NCI-H774 (cell line): ENCODE measurements around the gene MUCL3.
"Not testable (repeated sequence)": the region's sequence is repeated elsewhere in the genome, so short reads cannot be mapped to it uniquely, and the experiment has no call there.

Experiments
- DNase-seq: peaks from one replicate; lab custom pipeline; 2025; lab: John Stamatoyannopoulos, UW

MUCL3 gene

DNA sequence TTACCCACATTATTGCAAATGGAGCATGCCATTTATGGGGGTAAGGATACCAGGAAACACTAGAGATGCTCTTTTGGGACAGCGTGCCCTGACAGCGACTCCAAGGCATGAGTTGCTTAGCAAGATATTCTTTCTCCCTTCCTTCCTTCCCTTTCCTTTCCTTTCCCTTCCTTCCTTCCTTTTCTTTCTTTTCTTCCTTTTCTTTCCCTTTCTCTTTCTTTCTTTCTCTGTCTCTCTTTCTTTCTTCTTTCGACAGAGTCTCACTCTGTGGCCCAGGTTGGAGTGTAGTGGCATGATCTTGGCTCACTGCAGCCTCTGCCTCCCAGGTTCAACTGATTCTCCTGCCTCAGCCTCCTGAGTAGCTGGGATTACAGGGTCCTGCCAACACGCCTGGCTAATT is 3.3 kb downstream of the MUCL3 start:
- DNase-seq, result no peak

DNA sequence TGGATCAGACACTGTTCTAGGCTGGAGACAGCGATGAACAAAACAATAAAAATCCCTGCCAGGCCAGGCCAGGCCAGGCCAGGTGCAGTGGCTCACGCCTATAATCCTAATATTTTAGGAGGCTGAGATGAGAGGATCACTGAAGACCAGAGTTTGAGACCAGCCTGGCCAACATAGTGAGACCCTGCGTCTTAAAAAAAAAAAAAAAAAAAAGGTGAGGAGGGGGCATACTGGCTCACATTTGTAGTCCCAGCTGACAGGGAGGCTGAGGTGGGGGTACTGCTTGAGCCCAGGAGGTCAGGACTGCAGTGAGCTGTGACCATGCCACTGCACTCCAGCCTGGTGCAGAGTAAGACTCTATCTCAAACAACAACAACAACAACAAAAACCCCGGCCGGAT is 4.5 kb downstream of the MUCL3 start:
- no peak for DNase-seq

DNA sequence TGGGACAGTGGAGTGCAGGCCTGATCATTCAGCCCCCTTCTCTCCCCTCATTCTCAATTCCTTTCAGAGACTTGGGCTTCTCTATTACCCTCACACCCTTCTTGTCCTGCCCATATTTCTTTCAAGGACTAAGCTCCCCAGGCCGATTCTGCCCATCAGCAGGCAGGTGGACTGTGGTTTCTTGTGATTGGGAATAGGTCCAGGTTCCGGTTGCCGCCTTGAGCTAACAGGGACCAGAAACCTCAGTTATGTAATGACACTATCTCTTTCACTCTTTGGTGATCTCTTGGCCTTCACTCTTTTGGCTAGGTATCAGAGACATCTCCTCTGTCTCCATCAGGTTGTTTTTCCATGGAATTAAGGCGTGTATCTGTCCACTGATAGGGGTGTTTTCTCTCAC is 6.5 kb downstream of the MUCL3 start:
- no peak for DNase-seq

DNA sequence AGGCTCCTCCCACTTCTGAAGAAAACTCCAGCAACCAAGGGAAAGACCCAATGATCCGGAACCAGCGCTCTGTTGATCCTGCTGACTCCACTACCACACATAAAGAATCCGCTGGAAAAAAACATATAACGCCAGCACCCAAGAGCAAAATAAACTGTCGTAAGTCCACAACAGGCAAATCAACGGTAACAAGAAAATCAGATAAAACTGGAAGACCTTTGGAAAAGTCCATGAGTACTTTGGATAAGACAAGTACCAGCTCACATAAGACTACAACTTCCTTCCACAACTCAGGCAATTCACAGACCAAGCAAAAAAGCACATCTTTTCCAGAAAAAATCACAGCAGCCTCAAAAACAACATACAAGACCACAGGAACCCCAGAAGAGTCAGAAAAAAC is 8.0 kb downstream of the MUCL3 start:
- no peak for DNase-seq

DNA sequence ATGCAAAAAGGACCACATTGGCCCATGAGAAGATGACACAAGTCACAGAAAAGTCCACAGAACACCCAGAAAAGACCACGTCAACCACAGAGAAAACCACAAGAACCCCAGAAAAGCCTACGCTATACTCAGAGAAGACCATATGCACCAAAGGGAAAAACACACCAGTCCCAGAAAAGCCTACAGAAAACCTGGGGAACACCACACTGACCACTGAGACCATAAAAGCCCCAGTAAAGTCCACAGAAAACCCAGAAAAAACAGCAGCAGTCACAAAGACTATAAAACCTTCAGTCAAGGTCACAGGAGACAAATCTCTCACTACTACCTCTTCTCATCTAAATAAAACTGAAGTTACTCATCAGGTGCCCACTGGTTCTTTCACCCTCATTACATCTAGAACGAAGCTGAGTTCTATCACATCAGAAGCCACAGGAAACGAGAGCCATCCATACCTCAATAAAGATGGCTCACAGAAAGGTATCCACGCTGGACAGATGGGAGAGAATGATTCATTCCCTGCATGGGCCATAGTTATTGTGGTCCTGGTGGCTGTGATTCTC is 11.2 kb downstream of the MUCL3 start:
- no peak for DNase-seq

DNA sequence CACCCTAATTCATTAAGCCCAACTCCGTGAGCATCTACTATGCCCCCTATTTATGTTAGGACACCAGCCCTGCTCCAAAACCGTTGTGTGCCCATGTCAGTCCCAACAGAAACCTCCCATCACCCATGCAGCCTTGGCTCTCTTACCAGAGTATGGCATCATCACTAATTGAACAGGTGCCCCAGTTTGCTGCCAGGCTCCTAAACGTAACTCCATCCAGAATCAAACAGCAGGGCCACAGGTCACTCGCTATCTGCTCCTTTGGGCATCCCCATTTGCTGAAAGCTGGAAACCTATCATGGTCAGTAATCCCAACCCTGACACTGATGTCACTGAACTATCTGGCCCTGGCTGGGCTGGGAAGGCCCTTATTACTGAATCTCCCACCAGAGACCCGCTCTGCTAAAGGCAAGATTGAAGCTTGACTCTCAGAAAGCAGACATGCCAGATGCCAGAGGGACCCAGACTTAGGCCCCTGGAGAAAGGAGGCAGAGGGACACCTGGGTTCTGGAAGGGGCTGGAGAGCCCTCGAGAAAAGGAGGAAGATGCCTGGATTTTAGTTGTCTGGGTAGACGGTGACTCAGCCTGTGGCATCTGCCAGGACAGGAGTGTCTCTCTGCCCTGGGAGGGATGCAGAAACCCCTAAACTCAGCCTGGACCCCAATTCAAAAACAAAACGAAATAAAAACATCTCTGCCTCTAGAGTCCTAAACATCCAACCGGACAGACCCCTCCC is 14.0 kb downstream of the MUCL3 start:
- no peak for DNase-seq

DNA sequence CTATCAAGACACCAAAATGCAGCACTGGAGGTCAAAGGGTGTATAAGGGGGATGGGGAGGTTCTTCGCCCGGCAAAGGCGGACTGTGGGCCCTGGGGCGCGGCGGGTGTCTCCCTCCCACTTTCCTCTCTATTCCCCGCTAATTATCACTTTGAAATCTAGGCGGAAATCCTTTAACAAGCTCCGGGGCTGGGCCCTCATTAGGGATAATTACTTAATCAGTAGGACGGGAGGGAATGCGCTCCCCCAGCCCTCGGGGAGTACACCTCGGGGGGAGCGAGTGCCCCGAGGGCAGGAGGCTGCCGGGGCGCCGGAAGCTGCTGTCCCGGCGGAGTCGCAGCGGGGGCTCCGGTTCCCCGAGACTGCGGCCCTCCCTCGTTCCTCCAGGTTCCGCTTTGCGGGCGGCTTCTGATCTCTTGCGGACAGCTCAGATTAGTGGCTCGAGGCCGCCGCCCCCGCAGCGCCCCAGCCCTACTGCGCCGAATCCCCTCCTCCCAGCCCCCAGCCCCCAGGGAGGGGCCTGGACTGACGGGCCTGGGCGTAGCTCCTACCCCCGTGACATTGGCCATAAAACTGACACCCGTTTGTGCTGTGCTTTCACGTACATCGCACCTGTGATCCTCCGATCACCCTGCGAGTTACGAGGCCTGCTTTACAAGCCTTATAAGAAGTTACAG is 14.7 kb downstream of the MUCL3 start:
- peak; percentile 8 for DNase-seq

DNA sequence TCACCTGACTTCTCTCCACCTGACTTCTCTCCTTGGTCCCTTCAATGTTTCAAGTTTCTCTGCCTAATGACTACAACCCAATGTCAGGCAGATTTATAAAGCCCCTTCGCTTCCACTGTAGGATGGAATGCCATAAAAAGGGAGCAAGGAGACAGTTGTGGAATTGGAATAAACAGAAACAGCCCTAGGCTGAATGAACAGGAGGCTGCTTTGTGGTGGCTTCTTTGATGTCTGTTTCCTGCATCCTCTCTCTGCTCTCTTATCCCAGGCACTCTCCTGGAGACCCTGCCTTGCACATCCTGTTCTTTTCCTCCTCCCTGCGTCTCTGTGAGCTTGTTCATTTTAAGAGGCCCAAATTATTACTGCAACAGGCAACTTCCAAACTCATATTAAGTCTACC is 16.9 kb downstream of the MUCL3 start:
- DNase-seq, result no peak

DNA sequence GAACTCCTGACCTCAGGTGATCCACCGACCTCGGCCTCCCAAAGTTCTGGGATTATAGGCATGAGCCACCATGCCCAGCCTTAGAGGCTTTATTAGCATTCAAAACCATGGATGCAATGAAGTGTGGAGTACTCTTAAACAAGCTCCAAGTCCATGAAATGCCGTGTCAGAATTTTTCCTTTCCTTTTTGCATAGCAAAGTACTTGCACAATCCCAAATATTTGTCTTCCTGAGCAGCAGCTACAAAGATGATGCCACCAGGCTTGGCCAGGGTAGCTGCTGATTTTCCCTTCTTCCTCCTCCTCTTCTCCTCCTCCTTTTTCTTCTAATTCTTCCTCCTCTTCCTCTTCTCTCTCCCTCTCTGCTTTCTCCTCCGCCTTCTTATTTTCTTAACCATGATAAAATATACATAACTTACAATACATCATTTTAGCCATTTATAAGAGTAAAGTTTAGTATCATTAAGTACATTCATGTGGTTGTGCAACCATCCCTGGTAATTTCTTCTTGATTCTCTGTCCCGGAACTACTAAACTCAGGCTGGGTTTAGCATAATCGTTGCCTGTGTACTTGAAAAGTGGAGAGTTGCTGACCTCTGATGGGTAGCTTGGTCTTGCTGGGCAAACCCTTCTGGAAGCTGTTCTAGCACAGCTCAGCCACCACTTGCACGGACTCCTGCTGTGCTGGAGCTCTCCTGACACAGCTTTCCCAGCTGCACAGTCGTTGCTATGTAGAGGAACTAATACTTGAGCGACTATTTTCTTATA is 20.3 kb downstream of the MUCL3 start:
- DNase-seq, result no peak

DNA sequence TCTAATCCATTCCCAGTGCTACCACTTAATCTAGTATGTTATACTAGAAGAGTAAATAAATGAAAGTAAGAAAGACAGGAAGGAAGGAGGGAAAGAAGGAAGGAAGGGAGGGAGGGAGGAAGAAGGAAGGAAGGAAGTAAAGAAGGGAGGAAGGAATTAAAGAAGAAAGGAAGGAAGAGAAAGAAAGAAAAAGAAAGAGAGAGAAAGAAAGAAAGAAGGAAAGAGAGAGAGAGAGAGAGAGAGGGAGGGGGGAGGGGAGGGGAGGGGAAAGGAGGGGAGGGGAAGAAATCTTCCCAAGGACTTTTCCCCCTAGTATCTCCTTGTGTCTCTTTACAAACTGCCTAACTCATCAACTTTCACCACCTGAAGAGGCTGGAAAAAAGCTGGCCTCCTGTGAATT is 21.9 kb downstream of the MUCL3 start:
- DNase-seq, result no peak

DNA sequence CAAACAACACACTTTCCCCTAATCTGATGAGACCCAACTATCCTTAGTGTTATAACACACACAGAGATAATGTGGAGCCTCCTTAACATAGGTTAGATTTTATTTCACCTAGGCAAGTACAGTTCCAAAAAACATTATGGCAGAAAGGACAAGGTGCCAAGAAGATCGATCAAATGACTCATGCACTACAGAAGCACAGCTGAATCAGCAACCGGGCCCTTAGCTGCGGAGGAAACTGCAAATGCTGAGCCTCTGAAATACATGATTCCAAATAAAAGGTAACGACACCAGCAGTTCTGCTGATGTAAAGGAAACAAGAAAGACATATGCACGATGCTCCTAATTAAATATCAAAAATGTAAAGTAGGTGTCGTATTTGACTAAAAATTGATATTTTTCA is 22.9 kb downstream of the MUCL3 start:
- DNase-seq, result no peak

DNA sequence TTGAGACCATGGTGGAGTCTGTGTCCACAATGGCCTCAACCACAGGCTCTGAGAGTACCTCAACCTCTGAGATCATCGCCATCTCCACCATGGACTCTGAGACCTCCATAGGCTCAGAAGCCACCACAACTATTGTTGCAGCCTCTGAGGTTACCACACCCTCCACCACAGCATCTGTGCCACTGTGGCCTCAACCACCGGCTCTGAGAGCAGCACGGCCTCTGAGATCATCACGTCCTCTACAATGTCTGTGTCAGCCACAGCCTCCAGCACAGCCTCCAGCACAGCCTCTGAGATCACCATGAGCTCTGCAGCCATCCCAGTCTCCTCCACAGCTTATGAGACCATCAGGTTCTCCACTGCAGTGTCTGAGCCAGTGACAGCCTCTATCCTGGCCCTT is 23.3 kb downstream of the MUCL3 start:
- DNase-seq, result no peak

DNA sequence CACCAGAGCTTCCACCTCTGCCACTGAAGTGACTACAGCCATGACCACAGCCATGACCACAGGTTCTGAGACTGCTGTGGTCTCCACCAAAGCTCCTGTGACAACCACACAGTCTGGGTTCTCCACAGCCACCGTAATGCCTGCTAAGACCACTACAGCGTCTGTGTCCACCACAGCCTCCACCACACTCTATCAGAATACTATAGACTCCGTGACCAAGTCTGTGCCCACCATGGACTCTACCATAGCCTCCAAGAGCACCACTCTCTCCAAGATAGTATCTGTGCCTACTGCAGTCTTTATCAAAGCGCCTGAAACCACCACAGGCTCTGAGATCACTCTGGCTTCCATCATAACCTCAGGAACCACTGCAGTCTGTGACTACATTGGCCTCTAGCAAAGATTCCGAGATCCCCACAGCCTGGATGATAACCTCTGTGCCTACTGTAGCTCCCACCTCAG is 24.4 kb downstream of the MUCL3 start:
- DNase-seq, result no peak

DNA sequence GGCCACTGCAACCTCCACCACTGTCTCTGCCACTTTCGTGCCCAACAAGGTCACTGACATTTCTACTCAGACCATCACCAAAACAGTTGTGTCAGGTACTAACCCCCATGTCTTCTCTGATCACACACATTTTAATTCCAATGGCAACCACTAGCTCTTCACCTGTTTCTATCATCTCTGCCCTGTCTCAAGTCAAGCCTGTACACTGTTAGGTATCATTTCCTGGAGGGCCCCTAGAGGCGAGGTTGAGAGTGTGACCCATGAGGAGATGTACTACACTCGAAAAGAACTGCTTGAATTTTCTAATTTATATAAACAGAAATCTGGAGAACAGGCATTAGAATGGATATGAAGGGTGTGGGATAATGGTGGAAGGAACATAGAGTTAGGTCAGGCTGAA is 25.4 kb downstream of the MUCL3 start:
- no peak for DNase-seq

DNA sequence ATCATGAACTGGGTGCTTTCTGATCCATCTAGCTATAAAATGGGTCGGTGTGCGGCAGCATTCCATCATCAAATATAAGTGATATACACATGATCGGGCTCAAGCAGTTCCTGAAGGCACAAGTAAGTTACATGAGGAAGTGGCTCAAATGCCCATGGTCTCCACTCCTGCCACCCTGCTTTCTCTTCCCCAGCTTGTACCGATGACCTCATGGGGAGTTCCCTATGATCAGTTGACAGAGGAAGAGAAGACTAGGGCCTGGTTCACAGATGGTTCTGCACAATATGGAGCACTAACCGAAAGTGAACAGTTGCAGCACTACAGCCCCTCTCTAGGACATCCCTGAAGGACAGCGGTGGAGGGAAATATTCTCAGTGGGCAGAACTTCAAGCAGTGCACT is 28.4 kb downstream of the MUCL3 start:
- not testable (repeated sequence) for DNase-seq

DNA sequence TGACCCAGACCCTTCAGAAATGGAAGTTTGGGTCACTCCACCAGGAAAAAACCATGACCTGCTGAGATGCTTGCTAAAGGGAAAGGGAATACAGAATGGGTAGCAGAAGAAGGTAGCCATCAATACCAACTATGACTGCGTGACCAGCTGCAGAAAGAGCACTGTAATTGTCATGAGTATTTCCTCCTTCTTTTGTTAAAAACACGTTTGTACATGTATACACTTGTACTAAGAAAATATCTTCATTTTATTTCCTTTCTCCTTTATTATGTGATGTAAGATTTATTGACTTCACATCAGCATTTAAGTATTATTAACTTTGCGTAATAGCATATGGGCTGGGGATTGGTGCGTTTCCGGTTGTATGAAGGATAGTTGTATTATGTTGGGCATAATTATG is 30.2 kb downstream of the MUCL3 start:
- peak; percentile 19 for DNase-seq

DNA sequence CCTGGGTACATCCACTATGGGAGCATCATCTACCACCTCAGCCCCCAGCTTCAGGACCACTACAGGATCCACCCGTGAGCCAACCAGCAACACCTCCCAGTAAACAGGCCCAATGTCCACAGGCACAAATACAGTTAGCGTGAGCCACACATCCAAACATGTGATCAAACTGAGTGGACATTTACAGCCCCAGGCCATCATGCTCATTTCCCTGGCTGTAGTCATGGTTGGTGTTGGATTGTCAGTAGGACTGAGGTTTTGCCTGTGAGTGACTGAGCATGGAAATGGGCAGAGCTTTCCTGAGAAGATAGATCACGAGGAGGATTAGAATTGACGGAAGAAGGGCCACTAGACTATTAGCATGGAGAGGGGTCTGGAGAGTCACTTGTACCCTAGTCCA is 32.0 kb downstream of the MUCL3 start:
- no peak for DNase-seq

DNA sequence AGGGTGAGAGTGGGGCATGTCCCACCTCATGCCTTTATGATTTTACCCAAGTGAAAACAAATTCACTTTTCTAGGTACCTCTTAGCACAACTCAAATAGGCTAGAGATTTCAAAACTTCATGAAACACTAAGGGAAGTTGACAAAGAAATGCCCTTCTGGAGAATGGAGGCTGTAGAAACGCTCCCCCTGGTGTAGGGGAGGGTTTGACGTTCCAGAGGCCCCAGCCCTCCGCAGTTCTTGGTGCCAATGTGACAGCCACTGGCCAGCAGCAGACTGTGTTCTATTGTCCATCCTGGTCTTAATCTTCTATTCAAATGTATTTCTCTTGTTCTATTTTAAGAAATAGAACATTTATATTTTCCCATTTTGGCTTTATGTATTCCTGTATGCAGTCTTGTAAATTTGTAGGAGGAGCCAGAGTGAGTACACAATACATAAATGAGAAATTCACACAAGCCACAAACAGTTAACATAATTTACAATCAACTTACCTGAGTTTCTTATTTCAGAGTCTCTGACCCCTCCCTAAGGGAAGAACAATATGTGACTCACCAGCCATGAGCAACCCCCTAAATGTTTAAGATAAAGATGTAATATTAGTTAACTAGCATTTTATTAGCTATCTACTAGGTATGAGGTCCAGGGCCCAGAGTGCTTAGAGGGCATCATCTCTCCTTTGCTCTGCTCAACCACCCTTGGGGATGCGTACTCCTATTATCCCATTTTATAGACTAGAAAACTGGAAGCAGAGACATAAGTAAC is 33.9 kb downstream of the MUCL3 start:
- DNase-seq, result no peak

DNA sequence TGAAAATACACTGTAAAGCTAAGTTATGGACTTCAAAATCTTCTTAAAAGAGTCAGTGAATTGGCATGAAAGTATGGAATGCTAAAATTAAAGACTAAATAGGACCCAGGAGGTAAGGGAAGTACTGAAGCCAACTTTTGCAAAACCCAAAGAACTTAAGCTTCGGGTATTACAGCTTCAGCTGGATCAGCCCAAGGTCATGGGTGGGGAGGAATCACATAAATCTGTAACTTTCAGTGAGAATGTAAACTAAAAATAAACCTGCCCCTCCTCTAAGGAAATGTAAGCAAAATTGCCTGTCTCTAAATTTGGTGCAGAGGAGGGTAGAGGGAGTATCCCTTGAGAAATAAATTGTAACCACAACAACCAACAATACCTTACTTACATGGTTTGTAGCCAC is 38.4 kb downstream of the MUCL3 start:
- no peak for DNase-seq

DNA sequence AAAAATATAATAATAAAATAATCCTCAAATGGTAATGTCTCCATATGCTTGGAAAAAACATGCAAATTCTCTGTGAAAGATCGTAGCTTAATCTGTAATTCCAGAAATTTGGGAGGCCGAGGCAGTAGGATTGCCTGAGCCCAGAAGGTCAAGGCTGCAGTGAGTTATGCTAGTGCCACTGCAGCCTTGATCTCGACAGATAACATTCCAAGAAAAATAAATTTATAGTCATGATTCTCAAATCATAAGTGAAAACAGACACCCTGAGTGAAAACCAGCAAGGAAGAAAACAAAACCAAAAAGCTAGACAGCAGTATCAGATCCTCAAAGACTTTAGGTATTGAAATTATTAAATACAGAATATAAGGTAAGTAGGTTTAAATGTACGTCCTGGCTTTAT is 38.9 kb downstream of the MUCL3 start:
- DNase-seq, result no peak

DNA sequence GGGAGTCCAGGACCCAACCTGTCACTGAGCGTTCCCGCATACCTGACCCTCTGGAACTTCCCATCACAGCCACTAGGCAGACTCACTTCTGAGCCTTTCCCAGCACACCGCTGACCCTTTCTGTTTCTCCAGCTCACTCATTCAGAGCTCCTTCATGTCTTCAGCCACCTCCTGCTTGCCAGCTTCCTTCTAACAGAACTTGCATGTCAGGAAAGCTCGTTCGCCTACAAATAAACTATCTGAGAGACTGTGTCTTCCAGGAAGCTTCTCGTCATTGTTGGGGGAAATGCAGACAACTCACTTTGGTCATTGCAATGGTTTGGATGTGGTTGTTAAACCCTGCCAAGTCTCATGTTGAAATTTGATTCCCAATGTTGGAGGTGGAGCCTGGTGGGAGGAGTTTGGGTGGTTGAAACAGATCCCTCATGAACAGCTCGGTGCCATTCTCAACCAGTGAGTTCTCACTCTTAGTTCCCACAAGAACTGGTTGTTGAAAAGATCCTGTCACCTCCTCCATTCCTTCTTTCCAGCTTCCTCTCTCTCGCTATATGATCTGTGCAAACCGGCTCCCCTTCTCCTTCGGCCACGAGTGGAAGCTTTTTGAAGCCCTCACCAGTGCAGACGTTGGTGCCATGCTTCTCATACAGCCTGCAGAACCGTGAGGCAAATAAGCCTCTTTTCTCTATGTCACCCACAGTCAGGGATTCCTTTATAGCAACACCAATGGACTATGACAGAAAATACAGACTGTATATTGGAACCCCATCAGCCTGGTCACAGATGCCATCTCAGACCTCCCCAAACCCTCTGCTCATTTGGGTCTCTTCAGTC is 41.4 kb downstream of the MUCL3 start:
- DNase-seq, result no peak
